Stimulated activated CD4-positive, alpha-beta T cell treated with anti-CD3 and anti-CD28 coated beads, Interleukin-4, amount 100 ng/mL, for 24 hours (primary cell): ENCODE data around the gene CLVS2.

Source experiments
- DNase-seq: peaks from one replicate; pipeline ENCODE4 v3.0.0-alpha.2; 2020

CLVS2 gene

DNA sequence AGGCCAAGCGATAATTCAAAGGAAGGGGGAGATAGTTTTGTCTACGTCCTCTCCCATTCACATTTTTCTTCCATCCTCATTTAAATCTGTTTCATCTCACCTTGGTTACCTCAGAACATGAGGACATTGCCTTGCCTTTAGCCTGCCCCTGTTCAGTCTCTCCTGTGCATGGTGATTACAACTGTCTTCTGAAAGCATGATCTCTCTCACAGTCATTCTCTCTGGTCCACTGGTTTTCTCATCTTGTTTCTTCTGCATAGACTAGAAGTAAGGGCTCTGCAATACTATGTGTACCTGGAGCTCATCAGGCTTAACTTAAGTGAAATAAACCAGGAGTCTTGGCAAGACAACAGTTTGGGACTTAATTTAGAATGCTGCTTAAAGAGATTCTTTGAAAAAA is 31.4 kb downstream of the CLVS2 start:
- no peak for DNase-seq

DNA sequence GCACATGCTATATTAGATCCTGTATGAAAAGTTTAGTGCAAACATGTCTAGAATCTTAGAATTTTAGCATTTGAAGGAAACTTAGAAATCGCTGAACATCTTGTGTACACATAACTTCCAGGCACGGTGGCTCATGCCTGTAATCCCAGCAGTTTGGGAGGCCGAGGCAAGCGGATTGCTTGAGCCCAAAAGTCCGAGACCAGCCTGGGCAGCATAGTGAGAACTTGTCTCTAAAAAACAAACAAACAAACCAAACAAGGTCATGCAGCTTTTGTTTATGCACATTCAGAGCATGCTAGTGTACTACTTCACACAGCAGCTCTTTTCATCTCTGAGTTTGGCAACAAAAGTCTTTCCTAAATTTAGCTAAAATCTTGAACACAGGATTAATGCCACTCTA is 32.2 kb downstream of the CLVS2 start:
- no peak for DNase-seq

DNA sequence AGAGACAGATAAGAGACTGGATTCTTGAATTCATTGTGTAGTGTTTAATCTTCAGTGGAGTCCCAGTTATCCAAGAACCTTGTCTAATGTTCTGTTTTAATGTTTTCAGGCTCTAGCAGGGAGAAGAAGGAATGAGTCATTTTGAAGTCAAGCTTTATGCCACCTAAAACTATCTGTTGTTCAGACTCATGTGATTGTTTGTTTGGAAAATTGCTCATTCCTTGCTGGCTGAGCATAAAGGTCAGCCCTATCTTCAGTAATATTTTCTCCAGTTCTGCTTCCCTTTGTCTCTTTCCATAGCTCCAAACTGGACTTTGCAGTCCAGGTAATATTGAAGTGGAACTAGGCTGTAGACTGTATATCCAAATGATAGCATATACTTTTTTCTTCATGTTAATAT is 34.2 kb downstream of the CLVS2 start:
- DNase-seq: no peak

DNA sequence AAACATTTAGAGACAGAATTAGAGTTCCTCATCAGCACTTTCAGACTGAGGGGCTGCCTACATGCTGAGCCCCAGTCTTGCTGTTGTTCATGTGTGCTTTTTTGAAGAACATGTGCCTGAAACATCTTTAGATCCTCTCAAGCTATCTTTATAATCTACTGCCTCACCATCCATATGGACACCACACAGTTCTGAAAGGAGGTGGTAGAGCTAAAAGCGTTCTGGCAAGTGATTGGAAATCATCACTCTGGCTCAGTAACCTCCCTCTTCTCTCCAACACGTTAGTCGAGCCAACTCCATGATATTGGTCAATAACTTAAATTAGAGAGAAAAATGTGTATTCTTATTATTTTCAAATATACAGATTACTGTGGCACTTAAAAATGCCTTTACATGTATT is 40.6 kb downstream of the CLVS2 start:
- no peak for DNase-seq

DNA sequence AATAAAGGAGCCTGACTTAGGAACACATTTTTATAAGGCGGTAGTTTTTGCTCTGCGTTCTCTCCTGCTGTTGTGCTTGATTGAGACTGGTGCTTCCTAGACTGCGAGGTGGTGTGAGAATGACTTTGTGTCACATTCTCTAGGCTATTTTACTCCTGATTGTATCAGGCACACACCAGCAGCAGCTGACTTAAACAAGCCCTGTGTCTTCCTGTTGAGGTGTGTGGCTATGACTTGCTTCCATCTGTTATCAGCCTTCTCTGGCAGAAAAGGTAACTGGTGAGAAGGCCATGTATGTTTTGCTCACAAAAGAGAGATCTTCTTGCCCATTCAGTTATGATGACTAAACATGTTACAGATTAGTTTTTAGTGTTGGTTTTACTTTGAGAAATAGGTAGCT is 43.4 kb downstream of the CLVS2 start:
- DNase-seq: no peak

DNA sequence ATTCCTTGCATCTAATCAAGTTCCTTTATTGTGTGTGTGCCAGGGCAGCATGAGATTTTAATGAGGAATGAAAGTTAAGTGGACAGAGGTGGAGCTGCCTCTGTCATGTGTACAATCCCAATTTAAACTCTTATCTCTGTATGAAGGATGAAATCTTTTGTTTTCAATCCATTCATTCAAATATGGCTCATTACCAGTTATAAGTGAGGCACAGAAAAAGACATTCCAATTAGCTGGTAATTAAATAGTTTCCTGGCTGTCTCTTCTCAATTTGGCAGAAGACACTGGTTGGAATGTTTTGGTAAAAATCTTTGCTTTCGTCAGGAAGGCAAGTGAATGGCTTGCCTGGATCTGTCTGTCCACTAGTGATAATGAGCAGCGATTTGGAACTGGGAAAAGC is 46.4 kb downstream of the CLVS2 start:
- DNase-seq: no peak

DNA sequence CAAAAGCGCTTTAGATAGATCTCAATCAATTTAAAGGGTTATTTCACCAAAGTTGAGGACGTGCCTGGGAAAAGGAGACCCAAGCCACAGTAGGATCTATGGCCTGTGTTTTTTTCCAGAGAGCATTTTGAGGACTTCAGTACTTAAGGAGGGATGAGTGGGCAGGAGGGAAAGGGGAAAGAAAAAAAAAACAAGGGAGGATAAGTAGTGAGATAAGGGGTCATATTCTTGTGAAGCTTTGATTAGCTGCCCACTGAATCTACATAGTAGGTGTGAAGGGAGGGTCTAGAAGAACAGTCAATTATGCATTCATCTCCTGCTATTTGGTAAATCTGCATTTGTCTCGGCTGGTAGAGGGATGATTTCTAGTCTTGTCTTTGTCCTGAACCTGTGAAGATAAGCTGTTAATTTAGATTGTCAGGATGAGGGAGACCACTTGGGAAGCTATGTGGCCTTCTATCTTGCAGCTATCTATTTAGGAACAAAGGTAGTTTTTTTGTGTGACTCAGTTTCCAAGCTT is 48.4 kb downstream of the CLVS2 start:
- DNase-seq: no peak

DNA sequence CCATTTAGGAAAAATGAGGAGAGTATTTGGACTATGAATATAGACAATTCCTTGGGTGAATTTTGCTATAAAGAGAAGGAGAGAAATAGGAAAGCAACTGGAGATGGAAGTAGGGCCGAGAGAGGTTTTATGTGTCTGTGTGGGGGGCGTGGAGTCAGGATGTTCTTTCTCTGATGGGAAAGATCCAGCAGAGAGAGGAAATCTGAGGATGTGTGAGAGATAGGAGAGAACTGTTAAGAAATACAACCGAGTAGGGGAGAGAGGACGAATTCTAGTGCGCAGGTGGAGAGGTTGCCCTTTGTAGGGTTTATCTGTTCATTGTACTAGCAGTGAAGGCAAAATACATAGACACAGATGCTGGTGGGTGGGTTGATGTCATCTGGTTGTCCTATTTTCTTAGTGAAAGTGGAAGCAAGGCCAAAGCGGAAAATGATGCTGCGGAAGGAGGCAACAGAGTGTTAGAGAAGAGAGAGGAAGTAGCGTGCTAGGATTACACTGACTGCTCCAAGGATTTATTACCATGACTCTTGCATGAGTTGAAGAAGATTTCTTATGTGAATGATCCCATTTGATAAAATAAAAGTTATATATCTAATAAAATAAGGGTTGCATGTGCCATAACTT is 57.7 kb downstream of the CLVS2 start:
- DNase-seq: no peak

DNA sequence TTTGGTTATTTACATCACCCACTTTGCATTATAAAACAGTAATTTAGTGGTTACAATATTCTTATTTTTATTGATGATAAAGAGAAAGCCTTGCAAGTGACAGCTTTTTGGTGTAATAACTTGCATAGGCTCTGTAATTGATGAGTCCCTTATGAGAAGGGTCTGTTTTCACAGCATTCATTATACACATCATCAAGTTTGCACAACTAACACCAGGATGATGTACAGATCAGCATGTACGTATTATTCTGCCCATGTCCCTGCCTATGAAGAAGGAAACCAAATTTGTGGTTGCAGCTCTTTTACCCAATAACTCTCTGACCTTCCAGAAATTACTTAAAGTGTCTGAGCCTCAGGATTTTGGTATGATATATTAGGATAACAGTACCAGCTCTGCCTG is 59.2 kb downstream of the CLVS2 start:
- no peak for DNase-seq

DNA sequence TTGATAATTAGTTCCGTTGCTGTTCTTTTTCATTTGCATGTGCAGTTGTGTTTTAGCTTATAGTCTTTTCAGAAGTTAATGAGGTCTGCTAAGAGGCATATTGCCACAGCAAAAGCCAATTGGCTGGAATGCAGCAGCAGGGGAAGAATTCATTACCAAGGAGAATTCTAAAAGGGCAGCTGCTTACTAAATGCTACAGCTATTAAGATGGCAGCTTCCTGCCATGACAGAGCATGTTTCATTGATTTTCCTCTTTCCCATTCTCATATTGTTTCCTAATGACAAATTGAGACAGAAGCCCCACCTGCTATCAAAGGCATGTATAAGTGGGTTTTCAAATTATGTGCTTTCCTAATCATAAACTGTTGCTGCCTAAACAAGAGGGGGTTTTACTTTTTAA is 66.6 kb downstream of the CLVS2 start:
- DNase-seq: no peak

DNA sequence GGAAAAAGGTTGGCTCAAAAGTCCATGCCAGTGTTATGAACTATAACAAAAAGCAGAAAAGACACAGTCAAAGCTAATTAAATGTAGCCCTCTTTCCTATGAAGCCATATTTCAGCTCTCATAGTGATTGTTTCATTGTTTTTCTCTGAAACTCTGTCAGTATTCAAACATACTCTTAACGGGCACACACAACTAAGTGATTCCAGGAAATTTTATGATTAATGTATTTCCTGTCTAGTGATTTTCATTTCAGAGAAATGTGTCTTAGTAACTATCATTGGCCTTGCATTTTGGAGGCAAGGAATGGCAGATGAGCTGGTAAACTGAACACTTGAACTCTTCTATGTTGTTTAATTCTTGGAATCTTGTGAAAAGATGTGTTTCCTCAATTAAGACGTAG is 68.0 kb downstream of the CLVS2 start:
- DNase-seq: no peak

DNA sequence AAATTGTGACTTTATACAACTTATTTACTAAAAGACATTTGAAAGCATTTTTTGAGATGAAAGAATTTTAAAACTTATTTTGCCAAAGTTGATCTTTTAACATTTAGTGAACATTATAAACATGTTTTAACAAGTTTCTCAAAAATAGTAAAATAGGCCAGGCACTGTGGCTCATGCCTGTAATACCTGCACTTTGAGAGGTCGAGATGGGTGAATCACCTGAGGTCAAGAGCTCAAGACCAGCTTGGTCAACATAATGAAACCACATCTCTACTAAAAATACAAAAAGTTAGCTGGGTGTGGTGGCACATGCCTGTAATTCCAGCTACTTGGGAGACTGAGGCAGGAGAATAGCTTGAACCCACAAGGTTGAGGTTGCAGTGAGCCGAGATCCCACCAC is 78.6 kb downstream of the CLVS2 start:
- DNase-seq: no peak

DNA sequence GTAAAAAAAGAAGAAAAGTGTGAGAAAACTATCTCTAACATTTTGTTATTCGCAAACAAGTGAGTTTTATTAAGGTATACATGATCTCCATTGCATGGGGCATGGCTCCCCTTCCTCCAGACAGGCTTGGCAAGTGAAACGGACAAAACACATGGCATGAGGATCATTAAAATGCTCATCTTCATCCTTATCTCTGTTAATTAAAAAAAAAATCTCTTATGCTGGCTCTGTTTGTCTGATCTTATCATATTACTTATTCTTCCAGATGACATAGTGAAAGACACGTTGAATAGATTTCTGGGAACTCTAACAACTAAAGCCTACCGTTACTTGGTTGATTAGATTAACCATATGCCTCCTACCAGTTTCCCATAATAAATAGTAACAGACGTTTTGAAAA is 89.4 kb downstream of the CLVS2 start:
- DNase-seq: no peak

DNA sequence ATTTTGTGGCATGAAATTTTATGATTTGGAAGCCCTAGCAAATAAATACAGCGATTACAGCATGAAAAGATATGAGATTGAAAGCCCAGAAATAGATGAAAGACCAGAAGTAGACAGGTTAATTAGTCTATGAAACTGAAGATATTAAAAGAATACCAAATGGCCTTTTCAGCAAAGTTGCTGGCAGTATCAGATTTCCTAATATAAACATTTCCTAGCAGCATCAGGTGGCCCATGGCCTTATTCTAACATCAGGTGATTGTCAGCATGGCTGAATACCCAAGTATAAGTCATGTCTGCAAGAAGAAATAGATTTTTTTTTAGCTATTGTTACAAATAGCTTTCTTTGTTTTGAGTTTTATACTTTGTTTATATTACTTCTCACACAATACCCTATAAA is 93.2 kb downstream of the CLVS2 start:
- DNase-seq: no peak

DNA sequence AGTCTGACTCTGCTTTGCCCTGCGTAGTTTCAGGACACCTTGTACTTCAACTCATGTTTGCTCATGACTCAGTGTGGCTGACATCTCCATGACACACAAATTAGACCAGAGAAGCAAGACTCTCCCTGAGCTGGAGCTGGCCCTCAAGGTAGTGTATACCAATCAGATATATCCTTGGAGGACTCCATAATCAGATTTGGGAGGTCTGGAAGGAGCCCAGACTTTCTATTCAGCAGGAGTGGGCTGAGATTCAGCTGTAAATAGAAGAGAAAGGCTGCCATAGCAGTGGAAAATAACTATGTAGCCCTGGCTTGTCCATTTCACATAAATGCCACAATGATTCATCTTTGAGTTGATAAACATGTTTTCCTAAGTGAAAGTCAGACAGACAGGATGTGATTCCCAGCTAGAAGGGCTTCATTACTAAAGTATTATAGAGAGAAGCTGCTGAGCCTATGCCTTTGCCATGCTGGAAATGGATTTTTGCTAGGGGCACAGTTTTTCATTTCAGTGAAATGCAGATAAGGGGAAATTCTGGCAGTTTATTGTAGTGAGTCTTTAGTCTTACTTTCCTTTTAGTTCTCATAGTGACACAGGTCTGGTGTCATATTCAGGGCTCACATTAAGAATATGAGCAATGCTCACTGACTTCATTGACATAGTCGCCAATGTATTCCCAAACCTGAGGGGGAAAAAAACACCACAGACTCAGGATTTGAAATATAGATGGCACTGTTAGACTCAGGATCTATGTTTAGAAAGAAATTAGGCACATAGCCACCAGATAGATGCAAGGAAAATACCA is 95.3 kb downstream of the CLVS2 start:
- DNase-seq: no peak

DNA sequence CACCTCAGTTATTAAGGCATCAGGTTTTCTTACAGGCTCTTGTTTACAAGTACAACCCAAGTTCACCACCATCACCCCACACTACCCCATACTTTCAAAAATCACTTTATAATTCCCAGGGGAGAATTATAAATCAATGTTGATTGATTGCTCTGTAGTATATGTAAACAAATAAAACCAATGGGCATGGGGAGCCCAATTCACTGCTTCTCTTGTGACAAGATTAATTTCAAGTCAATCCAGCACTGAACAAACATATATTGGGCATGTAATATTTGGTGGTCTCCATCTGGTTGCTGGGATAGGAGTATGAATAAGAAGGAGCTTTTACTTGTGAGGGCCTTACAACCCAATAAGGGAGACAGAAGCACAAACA is 95.8 kb downstream of the CLVS2 start:
- DNase-seq: no peak

DNA sequence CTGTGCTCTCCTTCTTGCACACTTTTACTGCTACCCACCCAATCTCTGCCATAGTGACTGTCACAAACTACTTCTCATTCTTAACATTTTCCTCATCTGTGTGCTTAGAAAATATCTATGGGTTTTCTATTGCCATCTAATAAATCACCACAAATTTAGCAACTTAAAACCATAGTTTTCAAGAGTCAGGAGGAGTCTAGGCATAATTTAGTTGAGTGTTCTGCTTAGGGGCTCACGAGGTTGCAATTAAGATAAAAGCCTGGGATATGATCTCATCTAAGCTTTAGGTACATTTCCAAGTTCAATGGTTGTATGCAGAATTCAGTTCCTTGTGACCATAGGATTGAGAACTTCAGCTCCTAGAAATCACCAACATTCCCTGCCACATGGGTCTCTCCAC is 98.8 kb downstream of the CLVS2 start:
- DNase-seq: no peak

DNA sequence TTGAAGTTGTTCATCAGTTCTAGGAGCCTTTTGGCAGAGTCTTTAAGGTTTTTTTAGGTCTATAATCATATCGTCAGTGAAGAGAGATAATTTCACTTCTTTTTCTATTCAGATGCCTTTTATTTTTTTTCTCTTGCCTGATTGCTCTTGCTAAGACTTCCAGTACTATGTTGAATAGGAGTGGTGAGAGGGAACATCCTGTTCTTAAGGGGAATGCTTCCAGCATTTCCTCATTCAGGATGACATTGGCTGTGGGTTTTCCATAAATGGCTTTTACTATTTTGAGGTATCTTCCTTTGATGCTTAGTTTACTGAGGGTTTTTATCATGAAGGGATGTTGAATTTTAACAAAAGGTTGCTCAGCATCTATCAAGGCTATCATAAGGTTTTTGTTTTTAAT is 109.5 kb downstream of the CLVS2 start:
- no peak for DNase-seq

DNA sequence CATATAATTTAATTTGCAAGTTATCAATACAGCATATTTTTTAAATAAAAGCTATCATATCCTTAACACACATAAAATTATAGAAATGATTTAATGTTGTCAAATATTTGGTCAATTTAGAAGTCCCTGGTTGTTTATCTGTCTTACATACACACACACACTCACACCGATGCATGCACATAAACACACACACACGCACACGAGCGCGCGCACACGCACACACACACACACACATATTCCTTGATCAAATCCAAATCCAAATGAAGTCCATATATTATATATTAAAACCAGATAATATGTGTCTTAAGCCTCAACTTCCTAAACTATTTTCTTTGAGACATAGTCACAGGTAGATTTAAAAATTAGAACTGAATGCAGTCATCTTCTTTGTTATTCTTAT is 120.3 kb downstream of the CLVS2 start:
- DNase-seq: no peak

DNA sequence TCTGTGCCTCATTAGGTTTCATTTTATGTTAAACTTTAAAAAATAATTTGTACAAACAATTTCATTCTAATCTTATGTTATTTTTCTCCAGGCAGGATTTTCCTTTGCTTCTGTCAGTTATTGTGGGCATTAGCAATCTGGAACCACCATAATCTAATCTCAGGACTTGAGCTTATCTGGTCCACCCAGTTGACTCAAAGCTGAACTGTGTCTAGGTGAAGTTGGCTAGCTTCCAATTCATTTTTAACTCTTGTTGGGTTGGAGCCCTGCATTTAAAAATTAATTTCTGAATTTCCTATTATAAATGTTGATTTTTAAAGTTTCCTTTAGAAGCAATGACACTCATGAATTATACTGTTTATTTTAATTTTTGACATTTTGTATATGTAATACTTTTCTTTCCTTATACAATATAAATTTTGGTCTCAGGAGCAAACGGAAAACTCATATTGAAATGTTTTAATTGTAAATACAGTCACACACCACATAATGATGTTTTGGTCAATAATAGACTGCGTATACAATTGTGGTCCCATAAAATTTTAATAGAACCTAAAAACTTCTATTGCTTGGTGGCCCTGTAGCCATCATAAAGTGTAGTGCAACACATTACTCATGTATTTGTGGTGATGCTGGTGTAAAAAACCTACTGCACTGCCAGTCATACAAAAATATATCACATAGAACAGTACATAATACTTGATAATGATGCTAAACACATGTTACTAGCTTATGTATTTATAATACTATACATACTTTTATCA is 121.3 kb downstream of the CLVS2 start:
- no peak for DNase-seq

DNA sequence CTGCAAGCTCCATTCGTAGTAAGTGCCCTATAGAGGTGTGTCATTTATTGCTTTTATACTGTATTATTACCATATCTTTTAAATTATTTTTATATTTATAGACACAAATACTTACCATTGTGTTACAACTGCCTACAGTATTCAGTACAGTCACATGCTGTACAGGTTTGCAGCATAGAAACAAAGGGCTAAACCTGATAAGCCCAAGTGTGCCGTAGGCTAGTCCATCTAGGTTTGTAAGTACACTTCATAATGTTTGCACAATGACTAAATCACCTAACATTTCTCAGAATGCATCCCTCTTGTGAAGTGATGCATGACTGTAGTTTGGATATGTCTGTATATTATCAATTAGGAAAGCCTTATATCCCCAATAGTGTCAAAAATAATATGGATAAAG is 122.8 kb downstream of the CLVS2 start:
- DNase-seq: no peak
